Thyroid gland (tissue), 4 donors: ENCODE results near the gene NRSN2.
A peak's percentile ranks its signal among the peaks of the same experiment; 100 is the strongest.

Experiments
- POLR2A ChIP-seq, 2 donors: fragments of 450-650 bp; IDR thresholded peaks; one replicate each; pipeline ENCODE4 v1.6.1; 2017; ENCODE audit warnings: antibody characterized with exemption in 2 of 2, mild to moderate bottlenecking in 2 of 2, moderate library complexity in 1 of 2
- TF ChIP-seq, protein P1 (sequence below), 6 experiments: fragments of 200-600 bp in 3 of 6; fragments of 450-650 bp in 3 of 6; sonication (generic) in 3 of 6; IDR thresholded peaks; one replicate each; pipeline ENCODE4 v1.5.1; 2016 to 2019; ENCODE audit warnings: antibody characterized with exemption in 6 of 6, mild to moderate bottlenecking in 2 of 6, inconsistent platforms in 1 of 6, moderate library complexity in 1 of 6

GRCh38 chr20:371755-372542, 25.0 kb downstream of the NRSN2 start:
- TF ChIP-seq POLR2A (IDR thresholded peaks at IDR 0.05), result peak in 1 of 2 donors; percentile 6
- TF ChIP-seq, protein P1, sequence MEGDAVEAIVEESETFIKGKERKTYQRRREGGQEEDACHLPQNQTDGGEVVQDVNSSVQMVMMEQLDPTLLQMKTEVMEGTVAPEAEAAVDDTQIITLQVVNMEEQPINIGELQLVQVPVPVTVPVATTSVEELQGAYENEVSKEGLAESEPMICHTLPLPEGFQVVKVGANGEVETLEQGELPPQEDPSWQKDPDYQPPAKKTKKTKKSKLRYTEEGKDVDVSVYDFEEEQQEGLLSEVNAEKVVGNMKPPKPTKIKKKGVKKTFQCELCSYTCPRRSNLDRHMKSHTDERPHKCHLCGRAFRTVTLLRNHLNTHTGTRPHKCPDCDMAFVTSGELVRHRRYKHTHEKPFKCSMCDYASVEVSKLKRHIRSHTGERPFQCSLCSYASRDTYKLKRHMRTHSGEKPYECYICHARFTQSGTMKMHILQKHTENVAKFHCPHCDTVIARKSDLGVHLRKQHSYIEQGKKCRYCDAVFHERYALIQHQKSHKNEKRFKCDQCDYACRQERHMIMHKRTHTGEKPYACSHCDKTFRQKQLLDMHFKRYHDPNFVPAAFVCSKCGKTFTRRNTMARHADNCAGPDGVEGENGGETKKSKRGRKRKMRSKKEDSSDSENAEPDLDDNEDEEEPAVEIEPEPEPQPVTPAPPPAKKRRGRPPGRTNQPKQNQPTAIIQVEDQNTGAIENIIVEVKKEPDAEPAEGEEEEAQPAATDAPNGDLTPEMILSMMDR (IDR thresholded peaks at IDR 0.05), result no peak
